Retina (tissue), 1 donor: ENCODE measurements around the gene WWC1.
"Not testable (repeated sequence)": the region's sequence is repeated elsewhere in the genome, so short reads cannot be mapped to it uniquely, and the experiment has no call there.

Source experiments
- DNase-seq: peaks from one replicate; pipeline ENCODE4 v3.0.0-alpha.2; 2016

WWC1 gene

GRCh38 chr5:168310541-168310940, 19.1 kb downstream of the WWC1 start:
- not testable (repeated sequence) for DNase-seq

GRCh38 chr5:168311061-168311566, 19.7 kb downstream of the WWC1 start:
- no peak for DNase-seq

GRCh38 chr5:168312606-168313295, 21.3 kb downstream of the WWC1 start:
- DNase-seq = no peak

- DNase-seq = no peak
Observed at GRCh38 chr5:168313596-168314204, 22.3 kb downstream of the WWC1 start.

- no peak for DNase-seq
Observed at GRCh38 chr5:168314735-168315411, 23.4 kb downstream of the WWC1 start.

- DNase-seq = peak; percentile 73
Observed at GRCh38 chr5:168315416-168316138, 24.1 kb downstream of the WWC1 start.

- DNase-seq = peak; percentile 77
Observed at GRCh38 chr5:168316139-168316578, 24.7 kb downstream of the WWC1 start.

- no peak for DNase-seq
Observed at GRCh38 chr5:168317096-168317520, 25.7 kb downstream of the WWC1 start.

- DNase-seq = peak; percentile 72
Observed at GRCh38 chr5:168317521-168318147, 26.2 kb downstream of the WWC1 start.

- DNase-seq = no peak
Observed at GRCh38 chr5:168318240-168318639, 26.8 kb downstream of the WWC1 start.

GRCh38 chr5:168319774-168320173, 28.3 kb downstream of the WWC1 start:
- no peak for DNase-seq

GRCh38 chr5:168320805-168321204, 29.4 kb downstream of the WWC1 start:
- no peak for DNase-seq

- no peak for DNase-seq
Observed at GRCh38 chr5:168324859-168325630, 33.6 kb downstream of the WWC1 start.

GRCh38 chr5:168327019-168327421, 35.6 kb downstream of the WWC1 start:
- DNase-seq = no peak

GRCh38 chr5:168327451-168327850, 36.0 kb downstream of the WWC1 start:
- no peak for DNase-seq

GRCh38 chr5:168327994-168328393, 36.5 kb downstream of the WWC1 start:
- DNase-seq = no peak

- DNase-seq = no peak
Observed at GRCh38 chr5:168328814-168329213, 37.4 kb downstream of the WWC1 start.

GRCh38 chr5:168329302-168329701, 37.9 kb downstream of the WWC1 start:
- no peak for DNase-seq

GRCh38 chr5:168332042-168332441, 40.6 kb downstream of the WWC1 start:
- DNase-seq = no peak

- DNase-seq = no peak
Observed at GRCh38 chr5:168334280-168334679, 42.8 kb downstream of the WWC1 start.

- DNase-seq = peak; percentile 71
Observed at GRCh38 chr5:168334695-168335094, 43.2 kb downstream of the WWC1 start.

- DNase-seq = no peak
Observed at GRCh38 chr5:168337361-168337760, 45.9 kb downstream of the WWC1 start.
